DLD1 (cell line): ENCODE results near the gene COL12A1.

Source experiments
- in situ Hi-C: cut with HindIII; loops from 2 replicates; pipeline ENCODE4 v1.10.0; 2017; ENCODE audit warnings: low sequenced_read_pairs

COL12A1 gene

DNA sequence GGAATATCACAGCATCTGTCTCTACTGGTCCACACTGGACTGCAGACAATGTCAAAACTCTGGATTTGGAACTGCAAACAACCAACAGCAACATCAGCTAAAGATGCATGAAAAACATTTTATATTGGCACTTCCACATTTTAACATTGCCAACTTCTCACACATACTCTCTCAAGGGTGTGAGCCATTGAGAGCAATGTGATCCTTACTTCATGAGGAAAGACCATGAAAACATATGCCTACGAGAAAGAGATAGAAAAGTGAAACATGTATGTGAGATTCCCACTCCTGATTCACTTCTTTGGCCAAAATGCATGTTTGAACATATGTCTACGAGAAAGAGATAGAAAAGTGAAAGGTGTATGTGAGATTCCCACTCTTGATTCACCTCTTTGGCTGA lies 99.4 kb downstream of the COL12A1 start:
- in situ Hi-C loops, result no loop called here

DNA sequence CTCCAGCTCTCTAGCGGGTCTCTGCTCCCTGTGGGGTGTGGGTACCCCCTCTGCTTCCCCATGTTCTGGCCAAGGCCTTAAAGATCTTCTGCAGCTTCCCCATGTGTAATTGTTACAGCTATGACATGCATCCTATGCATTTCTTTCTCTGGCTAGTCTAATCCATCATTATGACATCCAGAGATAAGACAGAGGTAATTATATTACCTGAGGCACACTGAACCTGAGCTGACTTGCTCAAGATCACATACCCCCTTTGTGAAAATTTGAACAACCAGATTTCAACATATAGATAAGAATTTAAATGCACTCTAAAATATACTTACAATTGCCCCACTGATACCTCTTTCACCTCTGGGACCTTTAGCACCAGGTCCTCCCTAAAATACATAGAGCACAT lies 102.4 kb downstream of the COL12A1 start:
- in situ Hi-C loops, result no loop called here

DNA sequence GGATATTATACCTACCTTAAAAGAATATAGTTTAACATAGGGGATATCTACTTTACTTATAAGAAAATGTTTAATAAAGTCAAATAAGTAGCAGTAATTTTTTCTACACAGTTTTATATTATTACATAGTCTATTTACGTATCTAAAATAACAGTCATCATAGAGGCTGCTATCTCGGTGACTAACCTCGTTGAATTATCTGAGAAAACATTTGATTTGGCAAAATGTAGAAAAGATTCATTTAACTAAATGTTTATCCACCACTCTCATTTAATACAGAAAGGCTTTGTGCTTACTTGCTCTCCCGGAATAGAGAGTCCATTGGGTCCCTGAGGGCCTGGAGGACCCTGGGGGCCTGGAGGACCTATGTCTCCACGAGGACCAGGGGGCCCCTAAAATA lies 103.6 kb downstream of the COL12A1 start:
- in situ Hi-C loops, result no loop called here

DNA sequence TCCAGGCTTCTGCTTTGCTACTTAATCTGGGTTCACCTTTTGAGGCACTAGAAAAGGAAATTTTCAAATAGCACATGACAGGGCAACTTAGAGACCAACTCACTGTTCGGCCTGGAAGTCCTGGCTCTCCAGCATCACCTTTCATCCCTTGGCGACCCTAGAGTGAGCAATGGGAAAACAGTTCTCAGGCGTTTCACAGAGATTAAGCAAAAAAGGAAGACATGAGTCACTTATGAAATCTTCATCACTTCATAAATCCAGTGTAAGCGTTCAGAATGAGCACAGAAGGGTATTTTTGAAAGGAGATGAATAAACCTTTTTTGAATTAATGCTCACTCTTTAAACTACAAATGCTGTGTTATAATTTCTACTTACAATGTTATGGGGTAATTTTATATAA lies 104.0 kb downstream of the COL12A1 start:
- in situ Hi-C loops, result no loop called here

DNA sequence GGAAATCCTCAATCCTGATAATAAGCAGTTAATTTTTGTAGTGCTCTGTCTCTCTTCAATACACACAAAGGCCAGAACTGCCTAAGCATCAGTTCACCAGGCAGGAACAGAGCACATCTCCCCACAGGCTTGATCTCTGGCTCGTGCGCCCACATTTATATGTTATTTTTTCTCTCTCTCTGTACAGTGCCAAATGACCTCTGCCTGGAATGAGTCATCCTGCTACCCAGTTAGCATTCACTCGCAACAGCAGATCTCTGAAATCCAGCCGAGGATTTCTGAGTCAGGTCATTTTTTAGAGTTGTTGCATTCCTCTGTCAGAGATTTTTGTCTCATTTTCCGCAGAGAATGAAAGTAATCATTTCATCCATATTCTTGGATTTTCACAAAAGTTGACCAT lies 107.1 kb downstream of the COL12A1 start:
- in situ Hi-C loops, result no loop called here

DNA sequence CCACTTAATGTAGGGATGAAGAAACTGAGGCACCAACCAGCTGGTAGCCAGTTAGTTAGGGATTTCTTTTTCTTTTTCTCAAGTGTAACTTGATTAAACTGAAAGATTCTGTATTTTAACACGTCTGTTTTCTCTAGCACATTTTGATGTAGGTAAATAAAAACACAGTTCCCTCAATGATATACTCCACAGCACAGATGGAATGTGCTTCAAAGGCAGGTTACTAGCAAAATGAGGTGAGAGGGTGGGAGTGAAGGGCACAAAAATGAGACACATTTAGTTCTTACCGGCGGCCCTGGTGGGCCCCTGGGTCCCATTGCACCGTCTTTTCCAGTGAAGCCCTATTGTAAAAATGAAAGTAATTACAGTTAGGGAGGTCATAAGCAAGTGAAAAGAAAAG lies 108.9 kb downstream of the COL12A1 start:
- in situ Hi-C loops, result no loop called here

DNA sequence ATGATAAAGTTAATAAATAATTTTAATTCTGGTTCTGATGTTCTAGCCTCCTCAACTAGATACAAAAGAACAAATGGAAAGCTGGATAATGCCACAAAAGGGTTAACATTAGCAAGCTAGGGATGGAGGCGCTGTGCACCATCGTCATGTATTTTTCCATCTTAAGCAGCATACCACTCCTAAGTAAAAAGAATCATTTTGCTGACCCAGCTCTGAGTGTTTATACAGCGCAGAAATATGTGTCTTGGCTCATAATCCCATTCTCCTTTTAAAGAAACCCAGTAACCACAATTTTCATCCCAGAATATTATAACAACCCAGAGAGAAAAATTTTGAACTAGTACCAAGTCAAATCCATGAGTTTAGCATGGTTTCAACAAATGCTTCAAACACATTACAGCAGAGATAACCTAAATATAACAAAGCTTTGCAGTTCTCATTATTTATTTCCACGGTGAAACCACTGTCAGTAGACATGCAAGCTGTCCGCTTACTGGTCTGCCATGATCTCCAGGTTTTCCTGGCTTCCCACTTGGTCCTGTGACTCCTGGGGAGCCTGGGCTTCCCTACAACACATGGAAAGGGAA lies 111.1 kb downstream of the COL12A1 start:
- in situ Hi-C loops, result no loop called here

DNA sequence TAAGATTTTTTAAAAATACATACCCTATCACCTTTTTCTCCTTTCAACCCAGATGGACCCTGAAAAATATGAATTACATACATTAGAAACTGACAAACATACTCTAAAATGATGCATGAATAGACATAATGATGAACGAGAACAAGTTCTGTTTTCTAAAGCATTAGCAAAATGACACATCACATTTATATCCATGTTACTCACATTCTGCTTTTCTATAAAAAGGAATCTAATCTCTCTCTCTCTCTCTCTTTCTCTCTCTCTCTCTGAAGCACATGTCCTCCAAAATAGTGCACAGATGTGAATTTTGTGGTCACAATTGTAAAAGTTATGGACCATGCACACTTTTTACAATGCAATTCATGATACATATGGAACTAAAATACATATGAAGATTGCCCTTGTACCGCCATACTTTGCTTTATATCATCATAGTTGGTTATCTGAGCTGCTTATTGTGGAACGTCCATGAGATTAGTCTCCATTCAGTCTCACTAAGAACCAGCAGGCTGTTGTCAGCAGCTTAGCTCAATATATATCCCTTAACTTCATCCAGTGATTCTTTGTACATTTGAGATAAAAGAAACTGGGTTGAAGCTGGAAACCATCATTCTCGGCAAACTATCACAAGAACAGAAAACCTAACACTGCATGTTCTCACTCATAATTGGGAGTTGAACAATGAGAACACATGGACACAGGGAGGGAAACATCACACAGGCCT lies 114.2 kb downstream of the COL12A1 start:
- in situ Hi-C loops, result no loop called here

DNA sequence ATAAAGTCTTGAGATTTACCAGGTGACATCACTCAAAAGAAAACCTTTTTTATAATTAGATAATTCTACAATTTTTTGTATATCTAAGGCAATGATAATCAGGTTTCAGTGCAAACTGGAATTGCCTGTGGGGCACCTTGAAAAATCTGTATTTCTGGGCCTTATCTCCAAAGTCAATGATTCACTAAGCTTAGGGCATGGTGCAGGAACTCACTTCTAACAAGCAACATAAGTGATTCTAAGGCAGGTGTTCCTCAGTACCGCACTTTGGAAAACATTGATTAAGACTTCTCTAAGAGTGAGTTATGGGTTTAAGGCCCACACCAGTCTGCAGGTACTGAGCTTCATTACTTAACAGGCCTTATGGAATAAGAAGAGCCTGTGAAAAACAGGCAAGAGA lies 115.3 kb downstream of the COL12A1 start:
- in situ Hi-C loops, result no loop called here

DNA sequence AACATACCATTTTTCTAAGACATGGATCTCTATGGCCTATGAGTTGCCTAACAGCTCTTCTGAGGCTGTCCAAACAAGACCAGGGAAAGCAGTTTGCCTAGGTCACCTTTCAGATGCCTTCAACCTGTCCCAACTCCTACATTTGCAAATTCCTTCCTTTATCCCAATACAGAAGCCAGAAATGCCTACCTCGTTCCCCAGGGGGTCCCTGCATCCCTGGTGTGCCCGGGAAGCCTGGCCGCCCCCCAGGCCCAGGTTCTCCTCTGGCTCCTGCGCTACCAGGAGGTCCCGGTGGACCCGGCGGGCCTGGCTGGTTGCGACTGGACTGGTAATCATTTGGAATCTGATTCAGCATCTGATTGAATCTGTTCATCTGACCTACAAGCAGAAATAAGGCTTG lies 115.9 kb downstream of the COL12A1 start:
- in situ Hi-C loops, result no loop called here

DNA sequence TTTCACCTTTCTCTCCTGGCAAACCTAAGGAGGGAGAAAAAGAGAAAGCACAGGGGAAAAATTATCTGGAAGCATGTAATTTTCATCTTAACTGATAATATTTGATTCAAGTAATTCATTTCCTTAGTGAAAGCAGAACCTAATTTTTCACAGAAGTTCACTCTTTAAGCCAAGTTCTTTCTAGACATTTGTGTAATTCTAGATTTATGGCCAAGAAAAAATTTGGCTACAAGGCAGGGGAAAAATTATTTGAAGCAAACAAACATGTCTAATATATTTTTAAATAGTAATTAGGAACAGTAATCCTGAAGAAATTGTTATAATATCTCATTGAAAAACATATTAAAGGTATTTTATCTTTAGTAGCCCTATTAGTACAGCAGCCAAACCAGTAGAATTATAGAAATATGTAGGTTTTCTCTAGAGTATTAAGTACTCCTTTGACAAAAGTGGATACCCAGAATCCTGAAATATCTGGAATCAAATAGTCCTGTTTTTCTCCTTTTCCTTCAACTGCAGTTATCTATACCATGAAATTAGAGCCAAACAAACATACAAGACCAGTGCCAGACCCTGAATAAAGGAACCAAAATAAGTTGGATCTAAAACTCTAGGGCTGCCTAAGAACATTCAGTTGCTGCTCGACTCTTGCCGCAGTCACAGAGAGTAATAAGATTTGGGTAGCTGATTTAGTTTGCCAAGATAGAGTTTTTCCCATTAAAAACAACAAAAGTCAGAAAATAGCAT lies 116.5 kb downstream of the COL12A1 start:
- in situ Hi-C loops, result no loop called here

DNA sequence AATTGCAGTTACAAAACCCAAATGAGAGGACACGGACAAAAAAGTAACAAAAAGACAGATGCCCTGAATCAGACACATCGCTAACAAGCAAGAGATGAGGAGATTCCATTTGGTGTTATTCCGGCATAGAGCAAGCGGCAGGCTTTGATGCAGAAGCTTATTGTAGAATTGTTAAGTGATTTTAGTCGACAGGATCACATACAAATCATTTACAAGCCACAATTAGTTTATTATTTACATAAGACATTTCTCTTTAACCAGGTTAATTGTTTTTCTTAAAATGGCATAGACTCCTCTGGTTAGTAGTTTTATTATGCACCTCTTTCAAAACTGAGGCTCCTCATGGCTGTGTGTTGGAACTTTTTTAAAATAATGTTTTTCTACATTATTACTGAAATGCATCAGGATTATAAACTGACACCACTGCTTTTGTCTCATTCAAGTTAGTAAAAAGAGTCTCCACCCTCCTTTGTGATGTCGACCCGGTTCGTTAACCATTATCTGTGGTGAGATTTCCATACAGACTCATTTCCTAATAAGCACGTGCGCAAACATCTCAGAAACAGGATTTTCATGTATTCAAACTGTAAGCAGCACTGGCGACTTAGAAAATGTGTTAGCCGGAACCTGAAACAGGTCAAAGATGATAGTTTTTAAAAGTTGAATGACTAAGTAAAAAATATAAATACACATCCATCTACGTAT lies 119.8 kb downstream of the COL12A1 start:
- in situ Hi-C loops, result no loop called here

DNA sequence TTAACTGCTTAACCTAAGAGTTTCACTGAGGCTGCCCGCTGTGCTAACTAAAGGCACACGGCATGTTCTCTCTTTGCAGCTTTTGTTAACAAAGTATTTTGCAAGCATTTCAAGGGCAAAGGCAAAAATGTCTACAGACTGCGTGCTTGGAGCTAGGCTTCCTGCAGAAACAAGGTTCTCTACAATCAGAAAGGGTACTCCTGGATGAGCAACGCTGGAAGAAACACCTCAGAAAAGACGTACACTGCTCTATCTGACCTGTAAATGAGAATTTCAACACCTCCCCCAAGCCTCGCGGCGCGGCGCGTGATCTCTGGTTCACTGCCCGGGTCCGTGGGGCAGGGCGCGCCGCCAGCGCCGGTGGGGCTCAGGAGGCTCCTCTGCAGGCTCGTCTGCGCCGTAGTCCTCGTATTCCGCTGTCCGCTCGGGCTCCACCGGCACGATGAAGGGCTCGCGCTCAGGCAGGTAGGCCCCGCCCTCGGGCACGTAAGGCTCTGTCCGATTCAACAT lies 120.9 kb downstream of the COL12A1 start:
- in situ Hi-C loops, result no loop called here

DNA sequence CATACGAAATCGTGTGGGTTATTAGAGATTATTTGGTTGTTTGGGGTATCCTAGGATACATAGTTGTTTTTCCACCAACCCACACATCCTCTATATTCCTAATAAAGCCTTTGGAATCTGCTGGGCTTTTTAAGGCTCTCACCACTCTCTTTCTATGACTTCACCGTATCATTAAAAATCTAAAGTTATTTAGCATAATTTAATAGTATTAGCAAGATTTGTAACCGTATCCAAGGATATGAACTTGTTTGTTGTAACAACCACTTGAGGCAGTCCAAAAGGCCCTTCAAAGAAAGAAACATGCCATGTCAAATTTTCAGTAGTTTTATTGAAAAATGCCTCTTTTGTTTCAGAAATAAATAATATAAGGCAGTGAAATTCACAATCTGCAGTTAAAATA lies 121.8 kb downstream of the COL12A1 start:
- in situ Hi-C loops, result no loop called here

DNA sequence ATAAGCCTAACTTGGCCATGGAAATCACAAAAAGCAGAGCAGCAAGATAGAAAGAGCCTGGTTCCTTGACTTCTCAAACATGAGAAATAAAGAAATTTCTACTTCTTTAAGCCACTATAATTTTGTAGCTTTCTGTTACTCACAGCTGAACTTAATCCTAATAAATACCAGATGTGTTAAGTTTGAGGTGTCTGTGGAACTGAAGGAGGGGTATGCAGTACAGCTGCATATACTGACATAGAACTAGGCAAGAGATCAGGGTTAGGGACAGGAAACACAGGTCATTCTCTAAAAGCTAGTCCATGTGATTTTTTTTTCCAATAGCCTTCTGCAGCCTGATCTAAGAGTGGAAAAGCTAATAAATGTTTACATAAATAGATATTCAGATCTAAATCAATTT lies 123.9 kb downstream of the COL12A1 start:
- in situ Hi-C loops, result no loop called here

DNA sequence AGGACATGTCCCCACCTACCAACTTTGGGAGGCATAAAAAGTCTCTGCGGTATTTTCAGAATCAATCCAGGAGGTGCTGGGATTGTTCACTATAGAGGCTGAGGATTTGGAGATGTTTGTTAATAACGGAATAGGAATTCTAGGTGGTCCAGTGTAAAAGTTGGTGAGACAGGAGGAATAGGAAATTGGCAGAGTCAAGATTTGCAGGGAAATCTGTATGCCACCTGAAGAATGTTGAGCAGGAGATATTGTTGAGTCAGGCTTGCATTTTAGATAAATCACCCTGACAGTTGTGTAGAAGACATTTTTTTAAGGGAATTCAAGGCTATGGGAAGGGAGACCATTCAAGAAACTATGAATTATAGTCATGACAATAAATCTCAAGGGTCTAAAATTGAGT lies 124.8 kb downstream of the COL12A1 start:
- in situ Hi-C loops, result no loop called here

DNA sequence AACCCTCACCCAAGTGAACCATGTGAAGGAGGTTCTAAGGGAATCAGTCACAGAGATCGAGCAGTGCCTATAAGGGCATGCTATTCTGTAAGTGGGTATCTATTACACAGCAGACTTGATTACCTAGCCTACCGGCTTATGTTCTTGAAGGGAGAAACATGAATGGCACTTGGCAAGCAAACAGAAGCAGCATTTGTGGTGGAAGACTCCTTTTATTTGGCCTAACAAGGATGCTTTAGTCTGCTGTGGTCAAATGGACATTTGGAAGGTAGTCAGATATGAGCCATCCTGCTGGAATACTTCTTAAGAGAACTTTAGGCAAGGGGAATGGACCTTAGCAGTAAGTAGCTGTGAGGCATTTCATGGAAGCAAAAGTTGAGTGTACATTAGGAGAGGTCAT lies 126.3 kb downstream of the COL12A1 start:
- in situ Hi-C loops, result no loop called here

DNA sequence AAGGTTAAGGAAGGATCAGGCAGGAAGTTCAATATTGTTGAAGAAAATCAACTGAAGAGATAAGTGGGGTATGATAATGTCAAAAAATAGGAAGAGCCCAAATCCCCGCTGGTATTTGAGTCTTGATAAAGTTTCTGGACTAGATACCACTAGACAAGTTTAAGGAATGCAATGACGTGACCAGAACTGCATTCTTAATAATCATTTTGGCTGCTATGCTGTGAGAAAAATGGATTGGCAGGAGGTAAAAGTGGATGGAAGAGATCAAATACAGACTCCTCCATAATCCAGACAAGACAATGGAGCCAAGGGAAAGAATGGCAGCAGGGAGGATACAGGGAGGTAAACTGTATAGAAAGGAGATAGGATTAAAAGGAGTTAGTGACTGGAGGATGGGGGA lies 128.2 kb downstream of the COL12A1 start:
- in situ Hi-C loops, result no loop called here

DNA sequence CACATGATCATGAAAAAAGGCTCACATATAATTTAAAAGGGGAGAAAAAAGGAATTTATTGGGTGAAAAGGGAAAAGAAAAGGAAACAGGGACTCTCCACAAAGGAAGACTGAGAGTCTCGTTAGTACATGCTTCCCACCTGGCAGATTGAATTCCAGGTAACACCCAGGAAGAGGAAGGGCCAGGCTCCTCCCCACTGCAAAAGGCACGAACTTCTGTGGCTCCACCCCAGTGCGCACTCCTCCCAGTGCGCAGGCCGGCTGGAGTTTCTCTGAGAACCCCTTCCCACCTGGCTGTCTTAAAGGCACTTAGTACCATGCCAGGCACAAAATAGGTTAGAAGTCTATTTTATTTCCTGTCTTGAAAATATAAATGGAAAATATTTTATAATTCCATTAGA lies 129.8 kb downstream of the COL12A1 start:
- in situ Hi-C loops, result no loop called here

DNA sequence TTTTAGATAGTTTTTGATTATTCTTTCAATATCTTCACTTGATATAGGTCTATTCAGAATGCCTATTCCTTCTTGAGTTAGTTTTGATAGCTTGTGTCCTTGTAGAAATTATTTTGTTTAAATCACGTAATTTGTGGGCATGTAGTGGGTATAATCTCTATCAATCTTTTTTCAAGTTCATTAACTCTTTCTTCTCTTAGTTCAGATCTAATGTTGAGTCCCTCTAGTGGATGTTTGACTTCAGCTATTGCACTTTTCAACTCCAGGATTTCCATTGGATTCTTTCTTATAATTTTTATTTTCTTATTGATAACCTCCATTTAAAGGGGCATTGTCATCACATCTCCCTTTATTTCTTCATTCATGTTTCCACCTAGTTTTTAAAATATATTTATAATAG lies 135.6 kb downstream of the COL12A1 start:
- in situ Hi-C loops, result no loop called here

DNA sequence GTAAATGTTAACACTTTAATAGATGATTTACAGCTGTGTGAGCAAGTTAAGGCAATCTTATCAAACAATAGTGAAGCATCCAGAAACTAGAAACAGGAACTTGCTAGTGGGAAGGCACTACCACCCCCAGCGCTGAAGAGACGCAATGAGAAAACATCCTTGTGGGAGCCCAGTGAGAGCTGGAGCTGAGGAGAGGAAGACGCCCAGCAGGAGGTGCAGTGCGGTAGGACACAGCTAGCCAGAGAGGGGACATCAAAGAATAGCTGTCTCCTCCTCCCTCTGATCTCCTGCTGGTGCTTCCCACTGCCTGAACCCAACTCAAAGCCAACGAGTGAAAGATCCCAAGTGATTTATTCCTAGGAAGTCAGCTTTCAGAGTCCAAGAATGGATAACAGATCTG lies 140.3 kb downstream of the COL12A1 start:
- in situ Hi-C loops, result no loop called here
